DND-41 (cell line): ENCODE results near the gene REPS1.

ENCODE experiments used
- ATAC-seq: fragments of 200-7000 bp; cut with Tn5 transposase; 3 replicates; pipeline ENCODE4 v1.9.1; 2021; ENCODE audit warnings: low read depth; ENCODE audit not compliant: insufficient read depth
- DNase-seq: peaks from one replicate; pipeline ENCODE4 v3.0.0-alpha.2; 2020
- H2AFZ ChIP-seq: 2 replicates; pipeline ENCODE4 v1.6.0; 2012; ENCODE audit warnings: low read depth, low read length
- H3K27ac ChIP-seq: 2 replicates; pipeline ENCODE4 v1.5.1; 2012; ENCODE audit warnings: low read length, inconsistent platforms
- H3K27me3 ChIP-seq: fragments of 200-600 bp; sonication (generic); 2 replicates; pipeline ENCODE4 v1.6.0; 2012; ENCODE audit warnings: low read length, mild to moderate bottlenecking, inconsistent platforms; ENCODE audit not compliant: insufficient read depth, poor library complexity
- H3K36me3 ChIP-seq: 2 replicates; pipeline ENCODE4 v1.5.1; 2012; ENCODE audit warnings: low read length, inconsistent platforms; ENCODE audit not compliant: insufficient read depth
- H3K4me1 ChIP-seq: 2 replicates; pipeline ENCODE4 v1.5.1; 2012; ENCODE audit warnings: mild to moderate bottlenecking, low read length; ENCODE audit not compliant: insufficient read depth
- H3K4me2 ChIP-seq: 2 replicates; pipeline ENCODE4 v1.6.0; 2012; ENCODE audit warnings: mild to moderate bottlenecking, moderate library complexity, low read length, inconsistent platforms; ENCODE audit not compliant: insufficient read depth
- H3K4me3 ChIP-seq, 2 experiments: fragments of 200-600 bp in 1 of 2; shearing (Covaris generic) in 1 of 2; 2 replicates each; pipeline ENCODE4 v1.5.1; 2012 to 2016; ENCODE audit warnings: inconsistent platforms in 2 of 2, low read length in 2 of 2, mild to moderate bottlenecking in 2 of 2, low read depth in 1 of 2, moderate library complexity in 1 of 2
- H3K79me2 ChIP-seq: 2 replicates; pipeline ENCODE4 v1.6.0; 2012; ENCODE audit warnings: low read length, inconsistent platforms; ENCODE audit not compliant: insufficient read depth
- H3K9ac ChIP-seq: 2 replicates; pipeline ENCODE4 v1.6.0; 2012; ENCODE audit warnings: low read depth, mild to moderate bottlenecking, inconsistent platforms, low read length, moderate library complexity
- H3K9me3 ChIP-seq: 2 replicates; pipeline ENCODE4 v1.5.1; 2012; ENCODE audit warnings: low read length, moderate library complexity, mild to moderate bottlenecking, inconsistent platforms; ENCODE audit not compliant: insufficient read depth, severe bottlenecking
- H4K20me1 ChIP-seq: 2 replicates; pipeline ENCODE4 v1.6.0; 2012; ENCODE audit warnings: low read length; ENCODE audit not compliant: insufficient read depth
- CTCF ChIP-seq: IDR thresholded peaks from 2 replicates; pipeline ENCODE4 v1.5.1; 2012; ENCODE audit warnings: borderline replicate concordance, low read length, moderate library complexity, mild to moderate bottlenecking; ENCODE audit not compliant: poor library complexity, severe bottlenecking; ENCODE audit errors: extremely low read depth
- EZH2 ChIP-seq: IDR thresholded peaks from 3 replicates; pipeline ENCODE4 v1.6.1; 2012; ENCODE audit warnings: borderline replicate concordance, low read depth, mild to moderate bottlenecking, moderate library complexity, low read length, inconsistent platforms; ENCODE audit not compliant: severe bottlenecking

Gene REPS1

GRCh38 chr6:138948546-138949179, 39.4 kb downstream of the REPS1 start:
- peaks cover 39% of the 10 kb centered on the region; the same call in 1 of the 2 replicates for H4K20me1 ChIP-seq
- H3K79me2 ChIP-seq = peaks cover 76% of the 10 kb centered on the region
- H3K27me3 ChIP-seq = no peaks in the 10 kb centered on the region
- H3K9ac ChIP-seq = no peak overlapping the region
- no peak overlapping the region for H3K4me3 ChIP-seq
- TF ChIP-seq EZH2 (no peak), CTCF (no peak)
- H3K4me1 ChIP-seq = no peaks in the 10 kb centered on the region
- no peak overlapping the region for H3K4me2 ChIP-seq
- peaks cover 37% of the 10 kb centered on the region for H3K36me3 ChIP-seq
- no peak for DNase-seq
- H2AFZ ChIP-seq = no peak overlapping the region
- H3K9me3 ChIP-seq = no peaks in the 10 kb centered on the region
- no peak overlapping the region for H3K27ac ChIP-seq
- no peak for ATAC-seq

GRCh38 chr6:138948004-138948403, 40.0 kb downstream of the REPS1 start:
- H2AFZ ChIP-seq = no peak overlapping the region
- no peaks in the 10 kb centered on the region for H3K27me3 ChIP-seq
- peaks cover 69% of the 10 kb centered on the region for H3K79me2 ChIP-seq
- ATAC-seq = no peak
- no peak overlapping the region for H3K27ac ChIP-seq
- no peak overlapping the region for H3K9ac ChIP-seq
- no peaks in the 10 kb centered on the region for H3K9me3 ChIP-seq
- no peak overlapping the region for H3K4me3 ChIP-seq
- DNase-seq = no peak
- peaks cover 42% of the 10 kb centered on the region for H3K36me3 ChIP-seq
- H4K20me1 ChIP-seq = peaks cover 32% of the 10 kb centered on the region; the same call in 1 of the 2 replicates
- TF ChIP-seq CTCF = no peak
- no peak for TF ChIP-seq EZH2
- no peak overlapping the region for H3K4me2 ChIP-seq
- H3K4me1 ChIP-seq = no peaks in the 10 kb centered on the region

GRCh38 chr6:138945354-138945753, 42.7 kb downstream of the REPS1 start:
- H3K9me3 ChIP-seq = no peaks in the 10 kb centered on the region
- peaks cover 43% of the 10 kb centered on the region for H3K79me2 ChIP-seq
- TF ChIP-seq CTCF = peak; percentile 38
- TF ChIP-seq EZH2 = no peak
- no peak overlapping the region for H3K27ac ChIP-seq
- no peak overlapping the region for H3K4me3 ChIP-seq
- peaks cover 19% of the 10 kb centered on the region; the same call in 1 of the 2 replicates for H4K20me1 ChIP-seq
- peak; percentile 48; the same call in 1 of the 3 replicates for ATAC-seq
- no peak overlapping the region for H3K4me2 ChIP-seq
- H2AFZ ChIP-seq = no peak overlapping the region
- no peak for DNase-seq
- no peak overlapping the region for H3K9ac ChIP-seq
- peaks cover 66% of the 10 kb centered on the region for H3K36me3 ChIP-seq
- no peaks in the 10 kb centered on the region for H3K27me3 ChIP-seq
- H3K4me1 ChIP-seq = no peaks in the 10 kb centered on the region
